Activated CD4-positive, alpha-beta T cell treated with anti-CD3 and anti-CD28 coated beads, Interleukin-2, Interleukin-4, amounts not matched to agents 100 ng/mL and 50 ng/mL, durations not matched to agents 16 hours and 8 hours (primary cell): ENCODE data around the gene SLC35G4.
"Not testable (repeated sequence)": the region's sequence is repeated elsewhere in the genome, so short reads cannot be mapped to it uniquely, and the experiment has no call there.

Experiments
- DNase-seq: peaks from one replicate; pipeline ENCODE4 v3.0.0-alpha.2; 2020; ENCODE audit warnings: low spot score

The SLC35G4 gene

GRCh38 chr18:11609488-11609887 is at the start of gene SLC35G4:
Gene SLC35G4, plus strand, starts transcription at chr18:11609596. Its CDS starts 0 bp downstream, at chr18:11609596.
- DNase-seq: not testable (repeated sequence)

GRCh38 chr18:11561293-11561692 is 48.1 kb upstream of the SLC35G4 start:
- DNase-seq: no peak

GRCh38 chr18:11565716-11566115 is 43.7 kb upstream of the SLC35G4 start:
- DNase-seq: no peak

- no peak for DNase-seq
Observed at GRCh38 chr18:11566236-11566965, 43.0 kb upstream of the SLC35G4 start.

- no peak for DNase-seq
Observed at GRCh38 chr18:11567396-11567795, 42.0 kb upstream of the SLC35G4 start.

GRCh38 chr18:11570073-11570588 is 39.3 kb upstream of the SLC35G4 start:
- DNase-seq: no peak

- no peak for DNase-seq
Observed at GRCh38 chr18:11570769-11571412, 38.5 kb upstream of the SLC35G4 start.

- DNase-seq: no peak
Observed at GRCh38 chr18:11572201-11572600, 37.2 kb upstream of the SLC35G4 start.

- DNase-seq: no peak
Observed at GRCh38 chr18:11574545-11574944, 34.9 kb upstream of the SLC35G4 start.

GRCh38 chr18:11577271-11578112 is 31.9 kb upstream of the SLC35G4 start:
- no peak for DNase-seq

- DNase-seq: no peak
Observed at GRCh38 chr18:11578799-11579198, 30.6 kb upstream of the SLC35G4 start.

GRCh38 chr18:11579916-11580315 is 29.5 kb upstream of the SLC35G4 start:
- no peak for DNase-seq

- no peak for DNase-seq
Observed at GRCh38 chr18:11581286-11581685, 28.1 kb upstream of the SLC35G4 start.

GRCh38 chr18:11585596-11585995 is 23.8 kb upstream of the SLC35G4 start:
- DNase-seq: no peak

- no peak for DNase-seq
Observed at GRCh38 chr18:11586896-11587295, 22.5 kb upstream of the SLC35G4 start.

GRCh38 chr18:11587432-11587831 is 22.0 kb upstream of the SLC35G4 start:
- DNase-seq: no peak

- DNase-seq: peak; percentile 25
Observed at GRCh38 chr18:11587846-11588245, 21.6 kb upstream of the SLC35G4 start.

GRCh38 chr18:11591957-11592356 is 17.4 kb upstream of the SLC35G4 start:
- DNase-seq: no peak

GRCh38 chr18:11600321-11600720 is 9.1 kb upstream of the SLC35G4 start:
- no peak for DNase-seq

GRCh38 chr18:11607906-11608305 is 1.5 kb upstream of the SLC35G4 start:
- DNase-seq: no peak

GRCh38 chr18:11608618-11609017 is 778 bp upstream of the SLC35G4 start:
- DNase-seq: not testable (repeated sequence)

GRCh38 chr18:11613073-11613472 is 3.7 kb downstream of the SLC35G4 start:
- DNase-seq: not testable (repeated sequence)
